ENCODE data around the gene RAD23B. TPM values are rescaled to one million over a fixed set of nuclear protein-coding genes. Genes with fewer than 3 reads are reported as not detected.

The RAD23B gene
- total RNA-seq, result 100 to 1,000 TPM; 114 to 188 TPM

- ChIA-PET CTCF (interaction anchor here (1.3 to 1.8 kb wide), 3 partner anchors 13 to 59 kb away, joined by 3 to 5 read pairs (median 4); no protein-coding TSS in a partner anchor), POLR2A (interaction anchor here (0.6 kb wide), 1 partner anchor 26 kb away, joined by 3 read pairs; no protein-coding TSS in a partner anchor)
- Mint-ChIP-seq H3K9me3 (ENCODE audit: low read depth) (no peaks in the 10 kb centered on the region), H3K36me3 (ENCODE audit: low read depth) (peaks cover 15% of the 10 kb centered on the region), H3K27ac (peak within 1 kb of the TSS; percentile 89), H3K4me3 (peak within 1 kb of the TSS; percentile 83), H3K27me3 (no peaks in the 10 kb centered on the region), H3K4me1 (peaks cover 37% of the 10 kb centered on the region)
- intact Hi-C loops (cut with DNase I, micrococcal nuclease), result loop anchor here (1.0 to 5.0 kb wide), 10 partner anchors 39 to 1829 kb away; partner anchors contain the start of genes KLF4 (in 1 of the 2) and TMEM38B (in 1 of the 2)
- ATAC-seq (peak; percentile 85), DNase-seq (peak; percentile 99)
Measured at GRCh38 chr9:107282759-107283622, at the start of gene RAD23B. Gene RAD23B, plus strand, starts transcription at chr9:107283279. Its CDS starts 351 bp downstream, at chr9:107283630.

GRCh38 chr9:107235765-107236442, 47.2 kb upstream of the RAD23B start:
- POLR2A ChIA-PET, result no interaction called here
- ATAC-seq (no peak), DNase-seq (no peak)
- CTCF ChIA-PET, result interaction anchor here (1.2 to 2.7 kb wide), 2 partner anchors 12 to 105 kb away, joined by 3 to 13 read pairs; no protein-coding TSS in a partner anchor
- Mint-ChIP-seq H3K4me1 (peaks cover 4% of the 10 kb centered on the region), H3K27ac (no peak overlapping the region), H3K9me3 (ENCODE audit: low read depth) (no peaks in the 10 kb centered on the region), H3K27me3 (peaks cover 17% of the 10 kb centered on the region), H3K4me3 (no peak overlapping the region), H3K36me3 (ENCODE audit: low read depth) (no peaks in the 10 kb centered on the region)
- intact Hi-C loops (cut with DNase I, micrococcal nuclease), result no loop called here

GRCh38 chr9:107237873-107238272, 45.2 kb upstream of the RAD23B start:
- no peak for DNase-seq
- peaks cover 6% of the 10 kb centered on the region for H3K27me3 Mint-ChIP-seq
- H3K27ac Mint-ChIP-seq, result no peak overlapping the region
- peak; percentile 75 for ATAC-seq
- H3K4me1 Mint-ChIP-seq, result peaks cover 12% of the 10 kb centered on the region
- H3K36me3 Mint-ChIP-seq (ENCODE audit: low read depth), result no peaks in the 10 kb centered on the region
- CTCF ChIA-PET, result interaction anchor here (0.5 to 0.6 kb wide), 2 partner anchors 90 to 1860 kb away, joined by 3 read pairs; no protein-coding TSS in a partner anchor
- intact Hi-C loops (cut with DNase I, micrococcal nuclease), result loop anchor here (2.0 kb wide), 1 partner anchor 103 kb away; no protein-coding TSS in a partner anchor
- POLR2A ChIA-PET, result no interaction called here
- H3K4me3 Mint-ChIP-seq, result no peak overlapping the region
- no peaks in the 10 kb centered on the region for H3K9me3 Mint-ChIP-seq (ENCODE audit: low read depth)

GRCh38 chr9:107239474-107239873, 43.6 kb upstream of the RAD23B start:
- no peak overlapping the region for H3K27ac Mint-ChIP-seq
- ChIA-PET POLR2A (no interaction called here), CTCF (interaction anchor here (0.6 to 1.8 kb wide), 5 partner anchors 40 to 102 kb away, joined by 3 to 7 read pairs (median 3); no protein-coding TSS in a partner anchor)
- peaks cover 28% of the 10 kb centered on the region for H3K4me1 Mint-ChIP-seq
- DNase-seq (no peak), ATAC-seq (no peak)
- H3K9me3 Mint-ChIP-seq (ENCODE audit: low read depth), result no peaks in the 10 kb centered on the region
- intact Hi-C loops (cut with DNase I, micrococcal nuclease), result loop anchor here (2.0 kb wide), 1 partner anchor 101 kb away; no protein-coding TSS in a partner anchor
- peaks cover 6% of the 10 kb centered on the region for H3K27me3 Mint-ChIP-seq
- no peak overlapping the region for H3K4me3 Mint-ChIP-seq
- H3K36me3 Mint-ChIP-seq (ENCODE audit: low read depth), result no peaks in the 10 kb centered on the region

GRCh38 chr9:107240260-107240659, 42.8 kb upstream of the RAD23B start:
- DNase-seq (no peak), ATAC-seq (no peak)
- Mint-ChIP-seq H3K4me3 (no peak overlapping the region), H3K4me1 (peaks cover 28% of the 10 kb centered on the region), H3K36me3 (ENCODE audit: low read depth) (no peaks in the 10 kb centered on the region), H3K9me3 (ENCODE audit: low read depth) (no peaks in the 10 kb centered on the region), H3K27me3 (peaks cover 6% of the 10 kb centered on the region), H3K27ac (no peak overlapping the region)
- ChIA-PET CTCF (interaction anchor here (1.8 kb wide), 1 partner anchor 101 kb away, joined by 7 read pairs; no protein-coding TSS in a partner anchor), POLR2A (no interaction called here)
- intact Hi-C loops (cut with DNase I, micrococcal nuclease), result loop anchor here (5.0 kb wide), 3 partner anchors 68 to 1877 kb away; partner anchors contain the start of genes CTNNAL1 (in 1 of the 2) and TMEM245 (in 1 of the 2)

GRCh38 chr9:107242073-107243030, 40.7 kb upstream of the RAD23B start:
- Mint-ChIP-seq H3K9me3 (ENCODE audit: low read depth) (no peaks in the 10 kb centered on the region), H3K27me3 (peaks cover 2% of the 10 kb centered on the region), H3K27ac (no peak overlapping the region), H3K4me1 (peaks cover 36% of the 10 kb centered on the region), H3K4me3 (no peak overlapping the region), H3K36me3 (ENCODE audit: low read depth) (no peaks in the 10 kb centered on the region)
- ChIA-PET CTCF (interaction anchor here (0.6 kb wide), 1 partner anchor 16 kb away, joined by 3 read pairs; no protein-coding TSS in a partner anchor), POLR2A (no interaction called here)
- DNase-seq (peak; percentile 26), ATAC-seq (peak; percentile 28)
- intact Hi-C loops (cut with DNase I, micrococcal nuclease), result loop anchor here (1.0 to 5.0 kb wide), 8 partner anchors 29 to 1875 kb away; partner anchors contain the start of genes CTNNAL1 (in 1 of the 2), KLF4 (in 1 of the 2) and TMEM245 (in 1 of the 2)

- Mint-ChIP-seq H3K9me3 (ENCODE audit: low read depth) (no peaks in the 10 kb centered on the region), H3K36me3 (ENCODE audit: low read depth) (no peaks in the 10 kb centered on the region), H3K4me1 (peaks cover 32% of the 10 kb centered on the region), H3K4me3 (no peak overlapping the region), H3K27me3 (peaks cover 2% of the 10 kb centered on the region), H3K27ac (peak overlapping the region; percentile 84)
- ATAC-seq (peak; percentile 92), DNase-seq (peak; percentile 74)
- ChIA-PET CTCF (no interaction called here), POLR2A (no interaction called here)
- intact Hi-C loops (cut with DNase I, micrococcal nuclease), result loop anchor here (1.0 to 5.0 kb wide), 8 partner anchors 30 to 1874 kb away; partner anchors contain the start of genes CTNNAL1 (in 1 of the 2), KLF4 (in 1 of the 2) and TMEM245 (in 1 of the 2)
Measured at GRCh38 chr9:107243742-107244141, 39.3 kb upstream of the RAD23B start.

- no peak overlapping the region for H3K27ac Mint-ChIP-seq
- ChIA-PET CTCF (no interaction called here), POLR2A (no interaction called here)
- no peaks in the 10 kb centered on the region for H3K36me3 Mint-ChIP-seq (ENCODE audit: low read depth)
- intact Hi-C loops (cut with DNase I, micrococcal nuclease), result no loop called here
- H3K27me3 Mint-ChIP-seq, result no peaks in the 10 kb centered on the region
- ATAC-seq, result no peak
- peaks cover 32% of the 10 kb centered on the region for H3K4me1 Mint-ChIP-seq
- no peaks in the 10 kb centered on the region for H3K9me3 Mint-ChIP-seq (ENCODE audit: low read depth)
- peak; percentile 27 for DNase-seq
- no peak overlapping the region for H3K4me3 Mint-ChIP-seq
Measured at GRCh38 chr9:107246259-107247254, 36.5 kb upstream of the RAD23B start.

GRCh38 chr9:107248714-107249113, 34.4 kb upstream of the RAD23B start:
- H3K9me3 Mint-ChIP-seq (ENCODE audit: low read depth), result no peaks in the 10 kb centered on the region
- peaks cover 6% of the 10 kb centered on the region for H3K27me3 Mint-ChIP-seq
- H3K4me3 Mint-ChIP-seq, result no peak overlapping the region
- ATAC-seq (no peak), DNase-seq (no peak)
- H3K36me3 Mint-ChIP-seq (ENCODE audit: low read depth), result no peaks in the 10 kb centered on the region
- POLR2A ChIA-PET, result no interaction called here
- H3K4me1 Mint-ChIP-seq, result peaks cover 15% of the 10 kb centered on the region
- intact Hi-C loops (cut with DNase I, micrococcal nuclease), result no loop called here
- CTCF ChIA-PET, result interaction anchor here (0.7 kb wide), 1 partner anchor 1831 kb away, joined by 3 read pairs; no protein-coding TSS in a partner anchor
- no peak overlapping the region for H3K27ac Mint-ChIP-seq

All from activated CD4-positive, alpha-beta T cell treated with anti-CD3 and anti-CD28 coated beads for 36 hours (primary cell).